Ectodermal cell (in vitro differentiated cells): Measurements from ENCODE around the gene LCN10.

Source experiments
- H3K27ac ChIP-seq: 2 replicates; pipeline ENCODE4 v1.7.0; 2013; ENCODE audit warnings: mild to moderate bottlenecking, low read depth, low read length; ENCODE audit not compliant: insufficient read depth, poor library complexity, severe bottlenecking
- H3K27me3 ChIP-seq: 2 replicates; pipeline ENCODE4 v1.7.0; 2013; ENCODE audit warnings: mild to moderate bottlenecking, low read length; ENCODE audit not compliant: insufficient read depth, control insufficient read depth, poor library complexity, severe bottlenecking
- H3K36me3 ChIP-seq: one replicate; pipeline ENCODE4 v1.7.0; 2013; ENCODE audit warnings: low read length; ENCODE audit not compliant: control insufficient read depth, insufficient read depth
- H3K4me1 ChIP-seq: one replicate; pipeline ENCODE4 v1.7.0; 2013; ENCODE audit warnings: low read length; ENCODE audit not compliant: control insufficient read depth, insufficient read depth
- H3K4me3 ChIP-seq: 2 replicates; pipeline ENCODE4 v1.7.0; 2013; ENCODE audit warnings: low read depth, low read length, control low read depth; ENCODE audit not compliant: insufficient read depth
- H3K9me3 ChIP-seq: 2 replicates; pipeline ENCODE4 v1.7.0; 2013; ENCODE audit warnings: mild to moderate bottlenecking, low read length, moderate library complexity; ENCODE audit not compliant: control insufficient read depth
- WGBS, 2 experiments: methylation state at CpG; one replicate each; pipeline ENCODE4 v1.1.7; 2013; ENCODE audit warnings: missing lambda C conversion rate in 2 of 2; 5-methylcytosine and 5-hydroxymethylcytosine counted together

LCN10 gene

GRCh38 chr9:136728080-136728547 is 14.6 kb downstream of the LCN10 start:
- Histone ChIP-seq H3K4me3 (peak overlapping the region; percentile 97), H3K27me3 (peaks cover 17% of the 10 kb centered on the region), H3K36me3 (peaks cover 26% of the 10 kb centered on the region), H3K27ac (peak overlapping the region; percentile 16), H3K4me1 (peaks cover 16% of the 10 kb centered on the region), H3K9me3 (no peaks in the 10 kb centered on the region)
- WGBS, 2 experiments: 0% methylated on average over 66 of the region's 66 CpGs

GRCh38 chr9:136726631-136727191 is 16.0 kb downstream of the LCN10 start:
- H3K4me1 ChIP-seq: peaks cover 16% of the 10 kb centered on the region
- no peak overlapping the region for H3K27ac ChIP-seq
- peaks cover 17% of the 10 kb centered on the region for H3K27me3 ChIP-seq
- no peaks in the 10 kb centered on the region for H3K9me3 ChIP-seq
- 60 to 61% methylated on average over 18 of the region's 18 CpGs for WGBS, 2 experiments
- H3K4me3 ChIP-seq: peak overlapping the region; percentile 97
- H3K36me3 ChIP-seq: peaks cover 30% of the 10 kb centered on the region

GRCh38 chr9:136726118-136726517 is 16.6 kb downstream of the LCN10 start:
- Histone ChIP-seq H3K4me3 (peak overlapping the region; percentile 97), H3K4me1 (peaks cover 20% of the 10 kb centered on the region), H3K27ac (peak overlapping the region; percentile 17), H3K27me3 (peaks cover 17% of the 10 kb centered on the region), H3K36me3 (peaks cover 30% of the 10 kb centered on the region), H3K9me3 (no peaks in the 10 kb centered on the region)
- 89 to 90% methylated on average over 16 of the region's 16 CpGs for WGBS, 2 experiments

- Histone ChIP-seq H3K27ac (no peak overlapping the region), H3K9me3 (no peaks in the 10 kb centered on the region), H3K27me3 (peaks cover 17% of the 10 kb centered on the region), H3K4me3 (no peak overlapping the region), H3K4me1 (peaks cover 25% of the 10 kb centered on the region), H3K36me3 (peaks cover 30% of the 10 kb centered on the region)
- WGBS, 2 experiments: 90 to 93% methylated on average over 10 of the region's 10 CpGs
Measured at GRCh38 chr9:136725612-136726011, 17.1 kb downstream of the LCN10 start.

GRCh38 chr9:136724772-136725171 is 18.0 kb downstream of the LCN10 start:
- Histone ChIP-seq H3K36me3 (peaks cover 30% of the 10 kb centered on the region), H3K27ac (no peak overlapping the region), H3K4me1 (peaks cover 33% of the 10 kb centered on the region), H3K9me3 (no peaks in the 10 kb centered on the region), H3K4me3 (no peak overlapping the region), H3K27me3 (peaks cover 17% of the 10 kb centered on the region)
- WGBS, 2 experiments: 95% methylated on average over 7 of the region's 7 CpGs

- Histone ChIP-seq H3K4me1 (peaks cover 39% of the 10 kb centered on the region), H3K27ac (no peak overlapping the region), H3K4me3 (no peak overlapping the region), H3K36me3 (peaks cover 30% of the 10 kb centered on the region), H3K9me3 (no peaks in the 10 kb centered on the region), H3K27me3 (peaks cover 9% of the 10 kb centered on the region)
- WGBS, 2 experiments: 92 to 95% methylated on average over 8 of the region's 8 CpGs
Measured at GRCh38 chr9:136723989-136724388, 18.8 kb downstream of the LCN10 start.

- H3K4me1 ChIP-seq: peaks cover 39% of the 10 kb centered on the region
- no peak overlapping the region for H3K4me3 ChIP-seq
- WGBS, 2 experiments: 95 to 96% methylated on average over 32 of the region's 32 CpGs
- H3K36me3 ChIP-seq: peaks cover 30% of the 10 kb centered on the region
- H3K27me3 ChIP-seq: peaks cover 4% of the 10 kb centered on the region
- no peaks in the 10 kb centered on the region for H3K9me3 ChIP-seq
- H3K27ac ChIP-seq: no peak overlapping the region
Measured at GRCh38 chr9:136723362-136723976, 19.3 kb downstream of the LCN10 start.

GRCh38 chr9:136722969-136723356 is 19.8 kb downstream of the LCN10 start:
- Histone ChIP-seq H3K9me3 (no peaks in the 10 kb centered on the region), H3K27ac (no peak overlapping the region), H3K4me1 (peaks cover 39% of the 10 kb centered on the region), H3K36me3 (peaks cover 30% of the 10 kb centered on the region), H3K4me3 (no peak overlapping the region), H3K27me3 (no peaks in the 10 kb centered on the region)
- WGBS, 2 experiments: 93 to 95% methylated on average over 24 of the region's 24 CpGs

GRCh38 chr9:136722093-136722968 is 20.4 kb downstream of the LCN10 start:
- Histone ChIP-seq H3K9me3 (no peaks in the 10 kb centered on the region), H3K27me3 (no peaks in the 10 kb centered on the region), H3K36me3 (peaks cover 30% of the 10 kb centered on the region), H3K27ac (no peak overlapping the region), H3K4me1 (peaks cover 39% of the 10 kb centered on the region), H3K4me3 (no peak overlapping the region)
- WGBS, 2 experiments: 90 to 91% methylated on average over 31 of the region's 31 CpGs
